GM12878 (cell line): ENCODE results near the gene SLC43A1. TPM values are rescaled to one million over a fixed set of nuclear protein-coding genes. Genes with fewer than 3 reads are reported as not detected.

Experiments used
- ATAC-seq: fragments of 200-7000 bp; cut with Tn5 transposase; 3 replicates; pipeline ENCODE4 v1.9.1; 2020; ENCODE audit warnings: mild to moderate bottlenecking, moderate library complexity
- BruUV-seq: library from RNA; stranded (reverse); fragments of 400-500 nt; replicated peaks from 2 replicates; lab custom pipeline; 2021; lab: Mats Ljungman, UMichigan
- CTCF ChIA-PET: fragments of 300-600 bp; sonication (Branson Sonifier 250); formaldehyde crosslinking; extraction: SDS; loops from one replicate; lab custom pipeline; 2021; ENCODE audit warnings: inconsistent platforms; lab: Yijun Ruan, JAX
- POLR2A ChIA-PET: fragments of 350-600 bp; formaldehyde crosslinking; extraction: SDS; loops from one replicate; lab custom pipeline; 2021; ENCODE audit warnings: inconsistent platforms; lab: Charles Lee
- RAD21 ChIA-PET: fragments of 300-600 bp; sonication (Branson Sonifier 250); formaldehyde crosslinking; loops from one replicate; lab custom pipeline; 2023; ENCODE audit warnings: antibody characterized with exemption; ENCODE audit not compliant: unreplicated experiment; lab: Charles Lee
- SMC1A ChIA-PET: fragments of 300-600 bp; sonication (Branson Sonifier 250); formaldehyde crosslinking; loops from one replicate; lab custom pipeline; 2023; ENCODE audit not compliant: unreplicated experiment, uncharacterized antibody; lab: Charles Lee
- DNase-seq: peaks from one replicate; pipeline ENCODE4 v3.0.0-alpha.2; 2011; ENCODE audit warnings: low read depth, low spot score
- FAIRE-seq: peaks from 3 replicates; lab custom pipeline; 2011; peaks lifted over from hg19 to GRCh38; lab: Jason Lieb, UNC
- H2AFZ ChIP-seq: 2 replicates; pipeline ENCODE4 v1.6.0; 2011; ENCODE audit warnings: low read depth, low read length, control low read depth; ENCODE audit not compliant: control insufficient read depth
- H3K27ac ChIP-seq: 2 replicates; pipeline ENCODE4 v1.5.1; 2011; ENCODE audit warnings: control low read depth; ENCODE audit not compliant: control insufficient read depth, insufficient read depth
- H3K27me3 ChIP-seq, 2 experiments: replicated peaks in 1 of 2; 2 replicates each; pipeline versions ENCODE4 v1.6.0 to v1.6.1; 2011; ENCODE audit warnings: low read length in 1 of 2; ENCODE audit not compliant: control insufficient read depth in 2 of 2, insufficient read depth in 2 of 2
- H3K36me3 ChIP-seq, 2 experiments: 2 replicates each; pipeline ENCODE4 v1.5.1; 2011; ENCODE audit warnings: low read length in 1 of 2; ENCODE audit not compliant: control insufficient read depth in 2 of 2, insufficient read depth in 2 of 2
- H3K4me1 ChIP-seq: 2 replicates; pipeline ENCODE4 v1.6.1; 2011; ENCODE audit warnings: mild to moderate bottlenecking, low read length, moderate library complexity, mixed read lengths; ENCODE audit not compliant: control insufficient read depth, insufficient read depth
- H3K4me2 ChIP-seq: 2 replicates; pipeline ENCODE4 v1.6.0; 2011; ENCODE audit warnings: control low read depth; ENCODE audit not compliant: control insufficient read depth, insufficient read depth
- H3K4me3 ChIP-seq: fragments of 200-600 bp; sonication (generic); 2 replicates; pipeline ENCODE4 v1.5.1; 2016
- H3K79me2 ChIP-seq: 2 replicates; pipeline ENCODE4 v1.6.0; 2011; ENCODE audit warnings: low read length; ENCODE audit not compliant: control insufficient read depth, insufficient read depth
- H3K9ac ChIP-seq: 2 replicates; pipeline ENCODE4 v1.8.0; 2011; ENCODE audit warnings: low read length, control low read depth, mixed read lengths; ENCODE audit not compliant: control insufficient read depth, insufficient read depth
- H3K9me3 ChIP-seq: replicated peaks from 3 replicates; pipeline ENCODE4 v1.5.1; 2011; ENCODE audit warnings: mild to moderate bottlenecking, low read length; ENCODE audit not compliant: control insufficient read depth, insufficient read depth
- H4K20me1 ChIP-seq: 2 replicates; pipeline ENCODE4 v1.6.0; 2011; ENCODE audit not compliant: control insufficient read depth, insufficient read depth
- EED ChIP-seq: sonication (generic); IDR thresholded peaks from 2 replicates; pipeline ENCODE4 v1.6.1; 2016; ENCODE audit warnings: antibody characterized with exemption, low read depth
- FOS ChIP-seq: IDR thresholded peaks from 3 replicates; pipeline ENCODE4 v1.6.1; 2011; ENCODE audit warnings: borderline replicate concordance; ENCODE audit not compliant: insufficient read length; ENCODE audit errors: extremely low read depth
- GATAD2B ChIP-seq: fragments of 450-650 bp; conservative IDR thresholded peaks from 2 replicates; pipeline ENCODE4 v1.6.1; 2017; ENCODE audit warnings: low read depth, mild to moderate bottlenecking, moderate library complexity
- IRF4 ChIP-seq: IDR thresholded peaks from 2 replicates; pipeline ENCODE4 v1.6.1; 2011; ENCODE audit warnings: low read depth, low read length
- IRF5 ChIP-seq: fragments of 450-650 bp; IDR thresholded peaks from 2 replicates; pipeline ENCODE4 v1.6.1; 2017; ENCODE audit warnings: borderline replicate concordance
- LARP7 ChIP-seq: fragments of 450-650 bp; IDR thresholded peaks from 2 replicates; pipeline ENCODE4 v1.6.1; 2017; ENCODE audit warnings: mild to moderate bottlenecking
- MTA2 ChIP-seq: fragments of 450-650 bp; IDR thresholded peaks from 2 replicates; pipeline ENCODE4 v1.6.1; 2016; ENCODE audit warnings: low read depth, mild to moderate bottlenecking, moderate library complexity
- NR2C1 ChIP-seq: fragments of 450-650 bp; IDR thresholded peaks from 2 replicates; pipeline ENCODE4 v1.6.1; 2017; ENCODE audit warnings: antibody characterized with exemption, mild to moderate bottlenecking, moderate library complexity
- NRF1 ChIP-seq: conservative IDR thresholded peaks from 2 replicates; pipeline ENCODE4 v1.6.1; 2011; ENCODE audit warnings: mild to moderate bottlenecking, low read depth, low read length, improper control_type of control experiment
- PAX8 ChIP-seq: fragments of 450-650 bp; IDR thresholded peaks from 2 replicates; pipeline ENCODE4 v1.6.1; 2017; ENCODE audit warnings: mild to moderate bottlenecking, moderate library complexity
- PML ChIP-seq: IDR thresholded peaks from 2 replicates; pipeline ENCODE4 v1.6.1; 2012; ENCODE audit warnings: low read length, inconsistent platforms
- RAD51 ChIP-seq: fragments of 450-650 bp; IDR thresholded peaks from 2 replicates; pipeline ENCODE4 v1.6.1; 2016; ENCODE audit warnings: moderate library complexity, mild to moderate bottlenecking, inconsistent platforms
- RBBP5 ChIP-seq: fragments of 200-600 bp; sonication (generic); conservative IDR thresholded peaks from 2 replicates; pipeline ENCODE4 v1.6.1; 2016
- RELA ChIP-seq: fragments of 450-650 bp; IDR thresholded peaks from 2 replicates; pipeline ENCODE4 v1.8.0; 2014; ENCODE audit warnings: borderline replicate concordance; ENCODE audit not compliant: partially characterized antibody
- RFX5 ChIP-seq: IDR thresholded peaks from 2 replicates; pipeline ENCODE4 v1.6.1; 2011; ENCODE audit warnings: low read depth, low read length, improper control_type of control experiment
- TBL1XR1 ChIP-seq: IDR thresholded peaks from 2 replicates; pipeline ENCODE4 v1.6.1; 2012; ENCODE audit warnings: low read depth, low read length, improper control_type of control experiment
- TCF3 ChIP-seq: IDR thresholded peaks from 2 replicates; pipeline ENCODE4 v1.6.1; 2012; ENCODE audit warnings: low read depth, mild to moderate bottlenecking, low read length, borderline replicate concordance; ENCODE audit not compliant: insufficient read depth
- WGBS: methylation state at CpG from one replicate; pipeline ENCODE4 v1.1.6; 2016; ENCODE audit warnings: low lambda C conversion rate; ENCODE audit not compliant: insufficient replicate concordance, insufficient coverage; ENCODE audit errors: missing lambda C conversion rate; 5-methylcytosine and 5-hydroxymethylcytosine counted together
- in situ Hi-C: fragments of 300-500 bp; cut with MboI; formaldehyde crosslinking; loops from 9 replicates; pipeline ENCODE4 v1.14.3; 2018; ENCODE audit warnings: mixed read lengths
- intact Hi-C: fragments of 100-400 bp; cut with micrococcal nuclease; formaldehyde crosslinking; loops from one replicate; pipeline ENCODE4 v1.14.2; 2022; ENCODE audit not compliant: unreplicated experiment
- polyA plus RNA-seq, 11 experiments: library from polyadenylated mRNA; depleted of rRNA in 4 of 11; unstranded in 6 of 11; stranded (reverse) in 5 of 11; fragments of >200 nt; fragmentation: Nextera tagmentation in 4 of 11; fragmentation: Illumina TruSeq in 1 of 11; extraction: Ambion mirVana in 4 of 11; extraction: Trizol in 1 of 11; gene quantifications; 1 replicate in 1 of 11; 2 replicates in 10 of 11; pipeline versions ENCODE4 v1.2.1 to v1.2.3, GENCODE V29; 2011 to 2016; ENCODE audit warnings: inconsistent platforms in 2 of 11, missing spikeins in 2 of 11, low read depth in 1 of 11
- total RNA-seq, 4 experiments: library from RNA; depleted of rRNA in 3 of 4; stranded (reverse); fragments of >200 nt in 3 of 4; fragmentation: Illumina TruSeq in 1 of 4; extraction: Trizol in 1 of 4; gene quantifications; 2 replicates each; pipeline versions ENCODE4 v1.2.1 to v1.2.3, GENCODE V29; 2013 to 2021
- TF ChIP-seq, protein P1 (sequence below): fragments of 450-650 bp; IDR thresholded peaks from 2 replicates; pipeline ENCODE4 v1.6.1; 2018; ENCODE audit warnings: borderline replicate concordance, mild to moderate bottlenecking; ENCODE audit not compliant: partially characterized antibody
- TF ChIP-seq, protein P2 (sequence below): IDR thresholded peaks from 2 replicates; pipeline ENCODE4 v1.6.1; 2011; ENCODE audit warnings: low read depth, low read length, improper control_type of control experiment, borderline replicate concordance
- TF ChIP-seq, protein P3 (sequence below): IDR thresholded peaks from 2 replicates; pipeline ENCODE4 v1.6.1; 2011; ENCODE audit warnings: borderline replicate concordance, low read depth, mild to moderate bottlenecking, moderate library complexity, low read length; ENCODE audit not compliant: insufficient read depth, poor library complexity, severe bottlenecking

SLC43A1 gene
- total and polyA plus RNA-seq, 10 of the 15 experiments (the other 5 are each of a cell fraction or from before 2014, with no cell fraction given), result 1.0 to 17.8 (median 12.6) TPM

DNA sequence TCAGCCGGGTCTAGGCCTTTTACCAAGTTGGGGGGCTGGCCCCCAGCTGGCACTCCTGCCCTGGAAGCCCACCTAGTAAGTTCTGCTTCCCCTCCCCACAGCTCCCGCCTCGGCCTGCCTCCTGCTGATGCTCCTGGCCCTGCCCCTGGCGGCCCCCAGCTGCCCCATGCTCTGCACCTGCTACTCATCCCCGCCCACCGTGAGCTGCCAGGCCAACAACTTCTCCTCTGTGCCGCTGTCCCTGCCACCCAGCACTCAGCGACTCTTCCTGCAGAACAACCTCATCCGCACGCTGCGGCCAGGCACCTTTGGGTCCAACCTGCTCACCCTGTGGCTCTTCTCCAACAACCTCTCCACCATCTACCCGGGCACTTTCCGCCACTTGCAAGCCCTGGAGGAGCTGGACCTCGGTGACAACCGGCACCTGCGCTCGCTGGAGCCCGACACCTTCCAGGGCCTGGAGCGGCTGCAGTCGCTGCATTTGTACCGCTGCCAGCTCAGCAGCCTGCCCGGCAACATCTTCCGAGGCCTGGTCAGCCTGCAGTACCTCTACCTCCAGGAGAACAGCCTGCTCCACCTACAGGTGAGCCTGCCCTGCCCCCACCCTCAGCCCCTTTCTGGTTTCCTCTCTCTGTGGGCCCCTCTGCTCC lies 47.9 kb downstream of the SLC43A1 start:
- H4K20me1 ChIP-seq, result no peaks in the 10 kb centered on the region
- no peaks in the 10 kb centered on the region for H3K79me2 ChIP-seq
- no TSS peak for BruUV-seq
- in situ Hi-C loops, result no loop called here
- H3K9ac ChIP-seq, result no peak overlapping the region
- FAIRE-seq, result no peak
- no peaks in the 10 kb centered on the region for H3K36me3 ChIP-seq
- no peak overlapping the region for H3K27ac ChIP-seq
- DNase-seq, result no peak
- TF ChIP-seq PML (no peak), MTA2 (no peak), PAX8 (no peak), TBL1XR1 (no peak), RBBP5 (no peak), FOS (no peak), NRF1 (no peak), RELA (no peak), RAD51 (no peak), IRF4 (no peak), NR2C1 (no peak), EED (no peak), GATAD2B (no peak), LARP7 (no peak), RFX5 (no peak), IRF5 (no peak), TCF3 (no peak)
- TF ChIP-seq, protein P1, sequence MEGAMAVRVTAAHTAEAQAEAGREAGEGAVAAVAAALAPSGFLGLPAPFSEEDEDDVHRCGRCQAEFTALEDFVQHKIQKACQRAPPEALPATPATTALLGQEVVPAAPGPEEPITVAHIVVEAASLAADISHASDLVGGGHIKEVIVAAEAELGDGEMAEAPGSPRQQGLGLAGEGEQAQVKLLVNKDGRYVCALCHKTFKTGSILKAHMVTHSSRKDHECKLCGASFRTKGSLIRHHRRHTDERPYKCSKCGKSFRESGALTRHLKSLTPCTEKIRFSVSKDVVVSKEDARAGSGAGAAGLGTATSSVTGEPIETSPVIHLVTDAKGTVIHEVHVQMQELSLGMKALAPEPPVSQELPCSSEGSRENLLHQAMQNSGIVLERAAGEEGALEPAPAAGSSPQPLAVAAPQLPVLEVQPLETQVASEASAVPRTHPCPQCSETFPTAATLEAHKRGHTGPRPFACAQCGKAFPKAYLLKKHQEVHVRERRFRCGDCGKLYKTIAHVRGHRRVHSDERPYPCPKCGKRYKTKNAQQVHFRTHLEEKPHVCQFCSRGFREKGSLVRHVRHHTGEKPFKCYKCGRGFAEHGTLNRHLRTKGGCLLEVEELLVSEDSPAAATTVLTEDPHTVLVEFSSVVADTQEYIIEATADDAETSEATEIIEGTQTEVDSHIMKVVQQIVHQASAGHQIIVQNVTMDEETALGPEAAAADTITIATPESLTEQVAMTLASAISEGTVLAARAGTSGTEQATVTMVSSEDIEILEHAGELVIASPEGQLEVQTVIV, result no peak
- TF ChIP-seq, protein P2, sequence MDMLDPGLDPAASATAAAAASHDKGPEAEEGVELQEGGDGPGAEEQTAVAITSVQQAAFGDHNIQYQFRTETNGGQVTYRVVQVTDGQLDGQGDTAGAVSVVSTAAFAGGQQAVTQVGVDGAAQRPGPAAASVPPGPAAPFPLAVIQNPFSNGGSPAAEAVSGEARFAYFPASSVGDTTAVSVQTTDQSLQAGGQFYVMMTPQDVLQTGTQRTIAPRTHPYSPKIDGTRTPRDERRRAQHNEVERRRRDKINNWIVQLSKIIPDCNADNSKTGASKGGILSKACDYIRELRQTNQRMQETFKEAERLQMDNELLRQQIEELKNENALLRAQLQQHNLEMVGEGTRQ, result no peak
- TF ChIP-seq, protein P3, sequence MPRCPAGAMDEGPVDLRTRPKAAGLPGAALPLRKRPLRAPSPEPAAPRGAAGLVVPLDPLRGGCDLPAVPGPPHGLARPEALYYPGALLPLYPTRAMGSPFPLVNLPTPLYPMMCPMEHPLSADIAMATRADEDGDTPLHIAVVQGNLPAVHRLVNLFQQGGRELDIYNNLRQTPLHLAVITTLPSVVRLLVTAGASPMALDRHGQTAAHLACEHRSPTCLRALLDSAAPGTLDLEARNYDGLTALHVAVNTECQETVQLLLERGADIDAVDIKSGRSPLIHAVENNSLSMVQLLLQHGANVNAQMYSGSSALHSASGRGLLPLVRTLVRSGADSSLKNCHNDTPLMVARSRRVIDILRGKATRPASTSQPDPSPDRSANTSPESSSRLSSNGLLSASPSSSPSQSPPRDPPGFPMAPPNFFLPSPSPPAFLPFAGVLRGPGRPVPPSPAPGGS, result no peak
- TF ChIP-seq, all 136 proteins: peak for 0
- ChIA-PET CTCF (no interaction called here), RAD21 (no interaction called here), POLR2A (no interaction called here), SMC1A (no interaction called here)
- Histone ChIP-seq H2AFZ (no peak overlapping the region), H3K4me3 (no peak overlapping the region), H3K4me2 (no peak overlapping the region), H3K9me3 (no peaks in the 10 kb centered on the region), H3K4me1 (no peaks in the 10 kb centered on the region), H3K27me3 (0 out of 4 replicates have a peak, but pooled peaks cover 0 to 1% of the 10 kb centered on the region in 2 experiments)
- no peak for ATAC-seq
- intact Hi-C loops, result no loop called here
- WGBS, result 86% methylated on average over 20 of the region's 23 CpGs
